Neutrophil (primary cell): Measurements from ENCODE around the gene PTPN13.

Experiments used
- H3K27ac ChIP-seq: fragments of 200-600 bp; sonication (generic); 2 replicates; pipeline ENCODE4 v1.5.1; 2016; ENCODE audit warnings: mild to moderate bottlenecking, moderate library complexity
- H3K27me3 ChIP-seq: fragments of 200-600 bp; sonication (generic); 2 replicates; pipeline ENCODE4 v1.6.0; 2016; ENCODE audit warnings: mild to moderate bottlenecking
- H3K36me3 ChIP-seq: fragments of 200-600 bp; sonication (generic); 2 replicates; pipeline ENCODE4 v1.5.1; 2017
- H3K4me1 ChIP-seq, 2 experiments: fragments of 200-600 bp in 1 of 2; sonication (generic) in 1 of 2; 1 replicate in 1 of 2; 2 replicates in 1 of 2; pipeline versions ENCODE4 v1.5.1 to v1.6.1; 2013 to 2016; ENCODE audit warnings: low read depth in 1 of 2, low read length in 1 of 2, mild to moderate bottlenecking in 1 of 2, moderate library complexity in 1 of 2; ENCODE audit not compliant: control insufficient read depth in 1 of 2, insufficient read depth in 1 of 2
- H3K4me3 ChIP-seq, 2 experiments: fragments of 200-600 bp in 1 of 2; sonication (generic) in 1 of 2; 1 replicate in 1 of 2; 2 replicates in 1 of 2; pipeline ENCODE4 v1.5.1; 2013 to 2016; ENCODE audit warnings: low read depth in 1 of 2, low read length in 1 of 2, mild to moderate bottlenecking in 1 of 2, moderate library complexity in 1 of 2
- H3K9me3 ChIP-seq: fragments of 200-600 bp; sonication (generic); 2 replicates; pipeline ENCODE4 v1.5.1; 2016
- TF ChIP-seq, protein P1 (sequence below): fragments of 200-600 bp; sonication (generic); IDR thresholded peaks from 2 replicates; pipeline ENCODE4 v1.5.1; 2016; ENCODE audit warnings: antibody characterized with exemption

Gene PTPN13

DNA sequence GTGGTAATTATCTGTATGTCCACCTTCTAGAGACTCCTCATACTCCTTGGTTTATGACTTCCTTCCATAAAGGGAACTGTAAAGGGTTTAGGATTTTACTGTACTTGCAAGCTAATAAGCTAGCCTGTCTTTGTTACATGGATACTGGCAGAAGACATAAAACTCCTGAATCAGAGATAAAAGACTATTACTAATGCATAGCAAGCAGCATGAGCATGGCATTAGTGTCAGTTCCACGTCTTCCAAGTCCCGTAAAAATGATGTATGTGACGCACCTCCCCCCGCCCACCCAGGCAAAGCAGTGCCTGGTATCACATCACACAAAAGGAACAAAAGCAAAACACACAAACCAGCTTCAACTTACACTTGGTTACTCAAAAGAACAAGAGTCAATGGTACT is 184.1 kb downstream of the PTPN13 start:
- no peaks in the 10 kb centered on the region for H3K9me3 ChIP-seq
- no peaks in the 10 kb centered on the region for H3K27me3 ChIP-seq
- H3K27ac ChIP-seq: no peak overlapping the region
- H3K4me1 ChIP-seq: no peaks in the 10 kb centered on the region
- no peak overlapping the region for H3K4me3 ChIP-seq
- H3K36me3 ChIP-seq: no peaks in the 10 kb centered on the region
- TF ChIP-seq, protein P1, sequence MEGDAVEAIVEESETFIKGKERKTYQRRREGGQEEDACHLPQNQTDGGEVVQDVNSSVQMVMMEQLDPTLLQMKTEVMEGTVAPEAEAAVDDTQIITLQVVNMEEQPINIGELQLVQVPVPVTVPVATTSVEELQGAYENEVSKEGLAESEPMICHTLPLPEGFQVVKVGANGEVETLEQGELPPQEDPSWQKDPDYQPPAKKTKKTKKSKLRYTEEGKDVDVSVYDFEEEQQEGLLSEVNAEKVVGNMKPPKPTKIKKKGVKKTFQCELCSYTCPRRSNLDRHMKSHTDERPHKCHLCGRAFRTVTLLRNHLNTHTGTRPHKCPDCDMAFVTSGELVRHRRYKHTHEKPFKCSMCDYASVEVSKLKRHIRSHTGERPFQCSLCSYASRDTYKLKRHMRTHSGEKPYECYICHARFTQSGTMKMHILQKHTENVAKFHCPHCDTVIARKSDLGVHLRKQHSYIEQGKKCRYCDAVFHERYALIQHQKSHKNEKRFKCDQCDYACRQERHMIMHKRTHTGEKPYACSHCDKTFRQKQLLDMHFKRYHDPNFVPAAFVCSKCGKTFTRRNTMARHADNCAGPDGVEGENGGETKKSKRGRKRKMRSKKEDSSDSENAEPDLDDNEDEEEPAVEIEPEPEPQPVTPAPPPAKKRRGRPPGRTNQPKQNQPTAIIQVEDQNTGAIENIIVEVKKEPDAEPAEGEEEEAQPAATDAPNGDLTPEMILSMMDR: no peak

GRCh38 chr4:86788826-86789225 is 194.7 kb downstream of the PTPN13 start:
- TF ChIP-seq, protein P1: no peak
- Histone ChIP-seq H3K4me1 (no peaks in the 10 kb centered on the region), H3K9me3 (no peaks in the 10 kb centered on the region), H3K27ac (no peak overlapping the region), H3K36me3 (no peaks in the 10 kb centered on the region), H3K27me3 (no peaks in the 10 kb centered on the region), H3K4me3 (no peak overlapping the region)

GRCh38 chr4:86791126-86791525 is 197.0 kb downstream of the PTPN13 start:
- TF ChIP-seq, protein P1: no peak
- no peaks in the 10 kb centered on the region for H3K4me1 ChIP-seq
- H3K36me3 ChIP-seq: no peaks in the 10 kb centered on the region

DNA sequence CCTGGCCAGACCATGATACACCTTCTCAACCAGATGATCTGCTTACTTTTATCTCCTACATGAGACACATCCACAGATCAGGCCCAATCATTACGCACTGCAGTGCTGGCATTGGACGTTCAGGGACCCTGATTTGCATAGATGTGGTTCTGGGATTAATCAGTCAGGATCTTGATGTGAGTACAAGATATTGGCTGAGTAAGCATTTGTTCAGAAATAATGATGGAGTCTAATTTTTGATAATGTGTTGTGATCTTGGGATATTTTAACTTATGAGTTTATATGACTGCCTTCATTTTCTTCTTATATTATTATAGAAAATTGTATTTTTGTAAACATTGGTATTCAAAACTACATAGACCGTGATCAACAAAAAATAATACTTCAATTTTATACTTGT is 215.7 kb downstream of the PTPN13 start:
- H3K4me1 ChIP-seq: no peaks in the 10 kb centered on the region
- H3K27me3 ChIP-seq: no peaks in the 10 kb centered on the region
- H3K36me3 ChIP-seq: no peaks in the 10 kb centered on the region

More at GRCh38 chr4:86791126-86791525, 197.0 kb downstream of the PTPN13 start:
- no peak overlapping the region for H3K4me3 ChIP-seq
- H3K9me3 ChIP-seq: no peaks in the 10 kb centered on the region
- H3K27me3 ChIP-seq: no peaks in the 10 kb centered on the region
- no peak overlapping the region for H3K27ac ChIP-seq

GRCh38 chr4:86810847-86811246 is 216.7 kb downstream of the PTPN13 start:
- Histone ChIP-seq H3K27me3 (no peaks in the 10 kb centered on the region), H3K27ac (no peak overlapping the region), H3K4me3 (no peak overlapping the region), H3K36me3 (no peaks in the 10 kb centered on the region), H3K9me3 (no peaks in the 10 kb centered on the region), H3K4me1 (no peaks in the 10 kb centered on the region)
- TF ChIP-seq, protein P1: no peak

More for the DNA sequence above, 215.7 kb downstream of the PTPN13 start:
- no peaks in the 10 kb centered on the region for H3K9me3 ChIP-seq
- no peak overlapping the region for H3K4me3 ChIP-seq
- TF ChIP-seq, protein P1: no peak
- no peak overlapping the region for H3K27ac ChIP-seq

GRCh38 chr4:86815653-86816052 is 221.5 kb downstream of the PTPN13 start:
- TF ChIP-seq, protein P1: no peak
- H3K36me3 ChIP-seq: no peaks in the 10 kb centered on the region

More at GRCh38 chr4:86815653-86816052, 221.5 kb downstream of the PTPN13 start:
- H3K4me3 ChIP-seq: no peak overlapping the region
- no peaks in the 10 kb centered on the region for H3K9me3 ChIP-seq
- no peak overlapping the region for H3K27ac ChIP-seq
- no peaks in the 10 kb centered on the region for H3K27me3 ChIP-seq
- H3K4me1 ChIP-seq: no peaks in the 10 kb centered on the region
